GM12878 (cell line): ENCODE results near the gene CSDE1. TPM values are rescaled to one million over a fixed set of nuclear protein-coding genes. Genes with fewer than 3 reads are reported as not detected.

Experiments
- CBFB ChIP-seq: IDR thresholded peaks from 2 replicates; pipeline ENCODE4 v1.6.1; 2016; ENCODE audit warnings: antibody characterized with exemption, low read depth
- CEBPB ChIP-seq, 2 experiments: fragments of 150-350 bp in 1 of 2; IDR thresholded peaks; 2 replicates each; pipeline ENCODE4 v1.6.1; 2012 to 2014; ENCODE audit warnings: low read depth in 2 of 2, low read length in 2 of 2, borderline replicate concordance in 1 of 2, inconsistent platforms in 1 of 2
- EED ChIP-seq: sonication (generic); IDR thresholded peaks from 2 replicates; pipeline ENCODE4 v1.6.1; 2016; ENCODE audit warnings: antibody characterized with exemption, low read depth
- NR2C1 ChIP-seq: fragments of 450-650 bp; IDR thresholded peaks from 2 replicates; pipeline ENCODE4 v1.6.1; 2017; ENCODE audit warnings: antibody characterized with exemption, mild to moderate bottlenecking, moderate library complexity
- PML ChIP-seq: IDR thresholded peaks from 2 replicates; pipeline ENCODE4 v1.6.1; 2012; ENCODE audit warnings: low read length, inconsistent platforms
- POLR2A ChIP-seq: IDR thresholded peaks from 2 replicates; pipeline ENCODE4 v1.6.1; 2011; ENCODE audit warnings: low read depth, mild to moderate bottlenecking, low read length
- RAD51 ChIP-seq: fragments of 450-650 bp; IDR thresholded peaks from 2 replicates; pipeline ENCODE4 v1.6.1; 2016; ENCODE audit warnings: moderate library complexity, mild to moderate bottlenecking, inconsistent platforms
- RBBP5 ChIP-seq: fragments of 200-600 bp; sonication (generic); conservative IDR thresholded peaks from 2 replicates; pipeline ENCODE4 v1.6.1; 2016
- RELA ChIP-seq: fragments of 450-650 bp; IDR thresholded peaks from 2 replicates; pipeline ENCODE4 v1.8.0; 2014; ENCODE audit warnings: borderline replicate concordance; ENCODE audit not compliant: partially characterized antibody
- SMC3 ChIP-seq: IDR thresholded peaks from 2 replicates; pipeline ENCODE4 v1.6.1; 2011; ENCODE audit warnings: low read length, improper control_type of control experiment, borderline replicate concordance
- SPI1 ChIP-seq: IDR thresholded peaks from 2 replicates; pipeline ENCODE4 v1.6.1; 2011; ENCODE audit warnings: low read depth, mild to moderate bottlenecking, low read length, moderate library complexity, borderline replicate concordance; ENCODE audit not compliant: insufficient read depth
- TCF7 ChIP-seq: IDR thresholded peaks from 2 replicates; pipeline ENCODE4 v1.6.1; 2014; ENCODE audit warnings: antibody characterized with exemption, borderline replicate concordance
- WRNIP1 ChIP-seq: IDR thresholded peaks from 2 replicates; pipeline ENCODE4 v1.6.1; 2011; ENCODE audit warnings: low read depth, low read length, improper control_type of control experiment, borderline replicate concordance
- ZNF217 ChIP-seq: fragments of 450-650 bp; IDR thresholded peaks from 2 replicates; pipeline ENCODE4 v1.6.1; 2017; ENCODE audit warnings: antibody characterized with exemption, mild to moderate bottlenecking
- ZNF384 ChIP-seq: IDR thresholded peaks from 2 replicates; pipeline ENCODE4 v1.6.1; 2012; ENCODE audit warnings: low read depth, mild to moderate bottlenecking, low read length, improper control_type of control experiment, borderline replicate concordance
- polyA plus RNA-seq, 11 experiments: library from polyadenylated mRNA; depleted of rRNA in 4 of 11; unstranded in 6 of 11; stranded (reverse) in 5 of 11; fragments of >200 nt; fragmentation: Nextera tagmentation in 4 of 11; fragmentation: Illumina TruSeq in 1 of 11; extraction: Ambion mirVana in 4 of 11; extraction: Trizol in 1 of 11; gene quantifications; 1 replicate in 1 of 11; 2 replicates in 10 of 11; pipeline versions ENCODE4 v1.2.1 to v1.2.3, GENCODE V29; 2011 to 2016; ENCODE audit warnings: inconsistent platforms in 2 of 11, missing spikeins in 2 of 11, low read depth in 1 of 11
- total RNA-seq, 4 experiments: library from RNA; depleted of rRNA in 3 of 4; stranded (reverse); fragments of >200 nt in 3 of 4; fragmentation: Illumina TruSeq in 1 of 4; extraction: Trizol in 1 of 4; gene quantifications; 2 replicates each; pipeline versions ENCODE4 v1.2.1 to v1.2.3, GENCODE V29; 2013 to 2021
- TF ChIP-seq, protein P1 (sequence below): fragments of 450-650 bp; IDR thresholded peaks from 2 replicates; pipeline ENCODE4 v1.6.1; 2014; ENCODE audit warnings: mild to moderate bottlenecking
- TF ChIP-seq, protein P2 (sequence below): IDR thresholded peaks from 2 replicates; pipeline ENCODE4 v1.6.1; 2012; ENCODE audit warnings: low read depth, low read length, improper control_type of control experiment
- TF ChIP-seq, protein P3 (sequence below): IDR thresholded peaks from 2 replicates; pipeline ENCODE4 v1.6.1; 2011; ENCODE audit warnings: borderline replicate concordance, low read depth, mild to moderate bottlenecking, moderate library complexity, low read length; ENCODE audit not compliant: insufficient read depth, poor library complexity, severe bottlenecking
- TF ChIP-seq, protein P4 (sequence below): fragments of 450-650 bp; IDR thresholded peaks from 2 replicates; pipeline ENCODE4 v1.6.1; 2016; ENCODE audit warnings: mild to moderate bottlenecking
- TF ChIP-seq, protein P5 (sequence below): fragments of 450-650 bp; IDR thresholded peaks from 2 replicates; pipeline ENCODE4 v1.6.1; 2018; ENCODE audit warnings: borderline replicate concordance, mild to moderate bottlenecking; ENCODE audit not compliant: partially characterized antibody

Gene CSDE1
- total and polyA plus RNA-seq, 10 of the 15 experiments (the other 5 are each of a cell fraction or from before 2014, with no cell fraction given) = 130 to 390 (median 246) TPM

DNA sequence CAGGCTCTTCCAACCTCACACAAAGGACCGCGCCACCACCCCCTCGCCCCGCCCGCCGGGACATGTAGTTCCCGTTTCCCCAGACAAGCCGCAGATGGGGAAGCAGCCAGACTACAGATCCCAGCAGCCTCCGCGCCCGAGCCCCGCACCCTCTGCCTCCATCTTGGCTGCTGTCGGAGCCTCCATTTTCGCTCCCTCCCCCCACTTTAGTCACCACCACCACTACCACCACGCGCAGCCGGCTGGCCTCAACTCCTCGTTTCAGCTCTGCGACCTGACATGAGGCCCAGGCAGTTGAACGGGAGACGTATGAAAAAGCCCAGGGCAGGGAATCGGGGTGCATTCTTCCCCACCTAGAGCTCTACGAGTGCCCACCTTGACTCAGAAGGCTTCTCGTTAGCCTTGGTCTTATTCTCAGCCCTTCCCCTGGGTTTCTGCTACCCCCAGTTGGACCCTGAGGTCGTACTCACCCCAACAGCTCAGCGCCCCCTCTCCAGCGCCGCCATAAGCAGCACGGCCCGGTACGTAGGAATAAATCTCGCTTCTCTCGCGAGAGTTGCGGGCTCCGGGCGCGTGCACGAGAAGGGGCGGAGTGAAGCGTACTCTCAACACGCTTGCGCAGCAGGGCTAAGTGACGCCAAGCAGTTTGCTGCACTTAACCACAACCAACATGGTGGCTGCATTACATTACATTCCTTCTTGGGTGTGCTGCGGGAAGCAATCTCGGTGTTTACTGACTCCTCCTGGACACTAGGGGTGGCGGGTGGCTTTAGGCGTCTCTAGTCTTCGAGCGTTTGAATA lies at the start of gene CSDE1 (continued):
- TF ChIP-seq RBBP5 = no peak
- no peak; the same call in 1 of the 2 replicates for TF ChIP-seq WRNIP1
- TF ChIP-seq ZNF384 = no peak
- TF ChIP-seq, protein P1, sequence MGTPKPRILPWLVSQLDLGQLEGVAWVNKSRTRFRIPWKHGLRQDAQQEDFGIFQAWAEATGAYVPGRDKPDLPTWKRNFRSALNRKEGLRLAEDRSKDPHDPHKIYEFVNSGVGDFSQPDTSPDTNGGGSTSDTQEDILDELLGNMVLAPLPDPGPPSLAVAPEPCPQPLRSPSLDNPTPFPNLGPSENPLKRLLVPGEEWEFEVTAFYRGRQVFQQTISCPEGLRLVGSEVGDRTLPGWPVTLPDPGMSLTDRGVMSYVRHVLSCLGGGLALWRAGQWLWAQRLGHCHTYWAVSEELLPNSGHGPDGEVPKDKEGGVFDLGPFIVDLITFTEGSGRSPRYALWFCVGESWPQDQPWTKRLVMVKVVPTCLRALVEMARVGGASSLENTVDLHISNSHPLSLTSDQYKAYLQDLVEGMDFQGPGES = no peak
- 0 out of 2 replicates have a peak, but pooled peaks have one; percentile 3 for TF ChIP-seq EED
- no peak for TF ChIP-seq RELA
- TF ChIP-seq, protein P2, sequence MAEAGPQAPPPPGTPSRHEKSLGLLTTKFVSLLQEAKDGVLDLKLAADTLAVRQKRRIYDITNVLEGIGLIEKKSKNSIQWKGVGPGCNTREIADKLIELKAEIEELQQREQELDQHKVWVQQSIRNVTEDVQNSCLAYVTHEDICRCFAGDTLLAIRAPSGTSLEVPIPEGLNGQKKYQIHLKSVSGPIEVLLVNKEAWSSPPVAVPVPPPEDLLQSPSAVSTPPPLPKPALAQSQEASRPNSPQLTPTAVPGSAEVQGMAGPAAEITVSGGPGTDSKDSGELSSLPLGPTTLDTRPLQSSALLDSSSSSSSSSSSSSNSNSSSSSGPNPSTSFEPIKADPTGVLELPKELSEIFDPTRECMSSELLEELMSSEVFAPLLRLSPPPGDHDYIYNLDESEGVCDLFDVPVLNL = no peak
- TF ChIP-seq NR2C1 = peak; percentile 82
- peak; percentile 87 for TF ChIP-seq CBFB
- TF ChIP-seq SMC3 = no peak
- TF ChIP-seq SPI1 = peak; percentile 40; the same call in 1 of the 2 replicates
- TF ChIP-seq, protein P3, sequence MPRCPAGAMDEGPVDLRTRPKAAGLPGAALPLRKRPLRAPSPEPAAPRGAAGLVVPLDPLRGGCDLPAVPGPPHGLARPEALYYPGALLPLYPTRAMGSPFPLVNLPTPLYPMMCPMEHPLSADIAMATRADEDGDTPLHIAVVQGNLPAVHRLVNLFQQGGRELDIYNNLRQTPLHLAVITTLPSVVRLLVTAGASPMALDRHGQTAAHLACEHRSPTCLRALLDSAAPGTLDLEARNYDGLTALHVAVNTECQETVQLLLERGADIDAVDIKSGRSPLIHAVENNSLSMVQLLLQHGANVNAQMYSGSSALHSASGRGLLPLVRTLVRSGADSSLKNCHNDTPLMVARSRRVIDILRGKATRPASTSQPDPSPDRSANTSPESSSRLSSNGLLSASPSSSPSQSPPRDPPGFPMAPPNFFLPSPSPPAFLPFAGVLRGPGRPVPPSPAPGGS = no peak
- no peak for TF ChIP-seq ZNF217
- TF ChIP-seq, protein P4, sequence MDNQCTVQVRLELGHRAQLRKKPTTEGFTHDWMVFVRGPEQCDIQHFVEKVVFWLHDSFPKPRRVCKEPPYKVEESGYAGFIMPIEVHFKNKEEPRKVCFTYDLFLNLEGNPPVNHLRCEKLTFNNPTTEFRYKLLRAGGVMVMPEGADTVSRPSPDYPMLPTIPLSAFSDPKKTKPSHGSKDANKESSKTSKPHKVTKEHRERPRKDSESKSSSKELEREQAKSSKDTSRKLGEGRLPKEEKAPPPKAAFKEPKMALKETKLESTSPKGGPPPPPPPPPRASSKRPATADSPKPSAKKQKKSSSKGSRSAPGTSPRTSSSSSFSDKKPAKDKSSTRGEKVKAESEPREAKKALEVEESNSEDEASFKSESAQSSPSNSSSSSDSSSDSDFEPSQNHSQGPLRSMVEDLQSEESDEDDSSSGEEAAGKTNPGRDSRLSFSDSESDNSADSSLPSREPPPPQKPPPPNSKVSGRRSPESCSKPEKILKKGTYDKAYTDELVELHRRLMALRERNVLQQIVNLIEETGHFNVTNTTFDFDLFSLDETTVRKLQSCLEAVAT = peak; percentile 93
- TF ChIP-seq TCF7 = no peak
- TF ChIP-seq RAD51 = no peak
- peak; percentile 98 for TF ChIP-seq POLR2A
- TF ChIP-seq CEBPB (IDR thresholded peaks at IDR 0.05; ENCODE audit: borderline replicate concordance in 1 of 2, low read depth in 2 of 2, low read length in 2 of 2) = no peak
- TF ChIP-seq, protein P5, sequence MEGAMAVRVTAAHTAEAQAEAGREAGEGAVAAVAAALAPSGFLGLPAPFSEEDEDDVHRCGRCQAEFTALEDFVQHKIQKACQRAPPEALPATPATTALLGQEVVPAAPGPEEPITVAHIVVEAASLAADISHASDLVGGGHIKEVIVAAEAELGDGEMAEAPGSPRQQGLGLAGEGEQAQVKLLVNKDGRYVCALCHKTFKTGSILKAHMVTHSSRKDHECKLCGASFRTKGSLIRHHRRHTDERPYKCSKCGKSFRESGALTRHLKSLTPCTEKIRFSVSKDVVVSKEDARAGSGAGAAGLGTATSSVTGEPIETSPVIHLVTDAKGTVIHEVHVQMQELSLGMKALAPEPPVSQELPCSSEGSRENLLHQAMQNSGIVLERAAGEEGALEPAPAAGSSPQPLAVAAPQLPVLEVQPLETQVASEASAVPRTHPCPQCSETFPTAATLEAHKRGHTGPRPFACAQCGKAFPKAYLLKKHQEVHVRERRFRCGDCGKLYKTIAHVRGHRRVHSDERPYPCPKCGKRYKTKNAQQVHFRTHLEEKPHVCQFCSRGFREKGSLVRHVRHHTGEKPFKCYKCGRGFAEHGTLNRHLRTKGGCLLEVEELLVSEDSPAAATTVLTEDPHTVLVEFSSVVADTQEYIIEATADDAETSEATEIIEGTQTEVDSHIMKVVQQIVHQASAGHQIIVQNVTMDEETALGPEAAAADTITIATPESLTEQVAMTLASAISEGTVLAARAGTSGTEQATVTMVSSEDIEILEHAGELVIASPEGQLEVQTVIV = no peak
- peak; percentile 97 for TF ChIP-seq PML
